ENCODE results near the gene FAM240B.

Gene FAM240B

GRCh38 chr9:38700695-38701094 is 19.2 kb downstream of the FAM240B start:
- no peak for TF ChIP-seq TEAD4 (IDR thresholded peaks at IDR 0.05)

GRCh38 chr9:38699337-38699736 is 20.6 kb downstream of the FAM240B start:
- TF ChIP-seq RAD21 (IDR thresholded peaks at IDR 0.05; ENCODE audit: low read depth) (no peak), TAF1 (IDR thresholded peaks at IDR 0.05; ENCODE audit: low read depth) (no peak), TCF12 (IDR thresholded peaks at IDR 0.05; ENCODE audit: low read depth) (no peak), MAX (IDR thresholded peaks at IDR 0.05) (no peak), ZBTB7A (IDR thresholded peaks at IDR 0.05; ENCODE audit: low read depth) (no peak), EGR1 (IDR thresholded peaks at IDR 0.05) (no peak), EP300 (IDR thresholded peaks at IDR 0.05; ENCODE audit: borderline replicate concordance) (no peak), CEBPB (IDR thresholded peaks at IDR 0.05) (no peak), FOXM1 (IDR thresholded peaks at IDR 0.05; ENCODE audit: borderline replicate concordance, low read depth) (no peak), NFIC (IDR thresholded peaks at IDR 0.05) (no peak), YY1 (IDR thresholded peaks at IDR 0.05; ENCODE audit: low read depth) (no peak), USF1 (IDR thresholded peaks at IDR 0.05) (no peak), CREB1 (IDR thresholded peaks at IDR 0.05; ENCODE audit: low read depth) (no peak), TEAD4 (IDR thresholded peaks at IDR 0.05) (no peak), REST (IDR thresholded peaks at IDR 0.05; ENCODE audit: low read depth) (no peak)

GRCh38 chr9:38697776-38698300 is 22.1 kb downstream of the FAM240B start:
- TF ChIP-seq EP300 (IDR thresholded peaks at IDR 0.05; ENCODE audit: borderline replicate concordance), result no peak
- no peak for TF ChIP-seq CEBPB (IDR thresholded peaks at IDR 0.05)
- no peak for TF ChIP-seq RAD21 (IDR thresholded peaks at IDR 0.05; ENCODE audit: low read depth)
- TF ChIP-seq TCF12 (IDR thresholded peaks at IDR 0.05; ENCODE audit: low read depth), result no peak
- TF ChIP-seq NFIC (IDR thresholded peaks at IDR 0.05), result no peak
- no peak for TF ChIP-seq YY1 (IDR thresholded peaks at IDR 0.05; ENCODE audit: low read depth)
- TF ChIP-seq CREB1 (IDR thresholded peaks at IDR 0.05; ENCODE audit: low read depth), result no peak
- TF ChIP-seq TEAD4 (IDR thresholded peaks at IDR 0.05), result no peak
- no peak for TF ChIP-seq FOXM1 (IDR thresholded peaks at IDR 0.05; ENCODE audit: borderline replicate concordance, low read depth)
- TF ChIP-seq REST (IDR thresholded peaks at IDR 0.05; ENCODE audit: low read depth), result no peak
- TF ChIP-seq TAF1 (IDR thresholded peaks at IDR 0.05; ENCODE audit: low read depth), result no peak
- TF ChIP-seq EGR1 (IDR thresholded peaks at IDR 0.05), result no peak
- TF ChIP-seq USF1 (IDR thresholded peaks at IDR 0.05), result no peak
- TF ChIP-seq MAX (IDR thresholded peaks at IDR 0.05), result no peak
- no peak for TF ChIP-seq ZBTB7A (IDR thresholded peaks at IDR 0.05; ENCODE audit: low read depth)

GRCh38 chr9:38696999-38697398 is 22.9 kb downstream of the FAM240B start:
- TF ChIP-seq REST (IDR thresholded peaks at IDR 0.05; ENCODE audit: low read depth) (no peak), CREB1 (IDR thresholded peaks at IDR 0.05; ENCODE audit: low read depth) (no peak), EGR1 (IDR thresholded peaks at IDR 0.05) (no peak)

- TF ChIP-seq CEBPB (IDR thresholded peaks at IDR 0.05) (no peak), REST (IDR thresholded peaks at IDR 0.05; ENCODE audit: low read depth) (no peak)
Measured at GRCh38 chr9:38694676-38695075, 25.3 kb downstream of the FAM240B start.
